Activated T-cell treated with anti-CD3 and anti-CD28 coated beads, Interleukin-2, amount 50 U/mL, for 48 hours (primary cell): Measurements from ENCODE around the gene TMEM221.

Experiments used
- DNase-seq, 2 experiments: peaks; one replicate each; pipeline ENCODE4 v3.0.0-alpha.2; 2020

The TMEM221 gene

GRCh38 chr19:17471410-17472125, 23.1 kb upstream of the TMEM221 start:
- no peak for DNase-seq

- DNase-seq: peak; percentile 94
Observed at GRCh38 chr19:17470068-17470841, 21.8 kb upstream of the TMEM221 start, which contains the start of gene SLC27A1. TSS of gene SLC27A1 (plus strand) at chr19:17470524. CDS start at chr19:17470541, 17 bp downstream.

GRCh38 chr19:17469481-17470067, 21.1 kb upstream of the TMEM221 start:
- DNase-seq: peak; percentile 93 to 95

- DNase-seq: no peak
Observed at GRCh38 chr19:17469092-17469480, 20.6 kb upstream of the TMEM221 start.

- DNase-seq: no peak
Observed at GRCh38 chr19:17468302-17469091, 20.0 kb upstream of the TMEM221 start.

GRCh38 chr19:17467471-17468301, 19.2 kb upstream of the TMEM221 start:
- DNase-seq: no peak

- no peak for DNase-seq
Observed at GRCh38 chr19:17466487-17466850, 18.0 kb upstream of the TMEM221 start.

- no peak for DNase-seq
Observed at GRCh38 chr19:17460372-17461230, 12.1 kb upstream of the TMEM221 start, which contains the start of gene NXNL1. TSS of gene NXNL1 (minus strand) at chr19:17460926. CDS start at chr19:17460869, 57 bp downstream.

- DNase-seq: no peak
Observed at GRCh38 chr19:17458970-17459369, 10.5 kb upstream of the TMEM221 start.

GRCh38 chr19:17457616-17458015, 9.1 kb upstream of the TMEM221 start:
- DNase-seq: no peak

GRCh38 chr19:17456127-17456526, 7.7 kb upstream of the TMEM221 start:
- DNase-seq: no peak

- no peak for DNase-seq
Observed at GRCh38 chr19:17455308-17456123, 7.0 kb upstream of the TMEM221 start.

- no peak for DNase-seq
Observed at GRCh38 chr19:17454576-17455071, 6.2 kb upstream of the TMEM221 start.

- DNase-seq: no peak
Observed at GRCh38 chr19:17451820-17452219, 3.4 kb upstream of the TMEM221 start.

GRCh38 chr19:17450264-17451075, 2.0 kb upstream of the TMEM221 start:
- peak; percentile 53 to 70 for DNase-seq

GRCh38 chr19:17447704-17448130, 751 bp downstream of the TMEM221 start:
- no peak for DNase-seq

GRCh38 chr19:17445526-17446165, 2.8 kb downstream of the TMEM221 start:
- no peak for DNase-seq
